Progenitor cell of endocrine pancreas (in vitro differentiated cells): Measurements from ENCODE around the gene ROBO2. TPM values are rescaled to one million over a fixed set of nuclear protein-coding genes. Genes with fewer than 3 reads are reported as not detected.
"Not testable (repeated sequence)": the region's sequence is repeated elsewhere in the genome, so short reads cannot be mapped to it uniquely, and the experiment has no call there.

Source experiments
- DNase-seq: peaks from one replicate; pipeline ENCODE4 v3.0.0; 2021; ENCODE audit warnings: low spot score; ENCODE audit not compliant: unreplicated experiment
- H3K27ac Mint-ChIP-seq: 2 replicates; pipeline ENCODE4 v1.8.0; 2021; ENCODE audit warnings: mild to moderate bottlenecking, moderate library complexity, mixed read lengths
- H3K27me3 Mint-ChIP-seq: 2 replicates; pipeline ENCODE4 v1.8.0; 2021; ENCODE audit warnings: mixed read lengths
- H3K36me3 Mint-ChIP-seq: 2 replicates; pipeline ENCODE4 v1.8.0; 2022; ENCODE audit warnings: mixed read lengths; ENCODE audit not compliant: insufficient read depth
- H3K4me1 Mint-ChIP-seq: 2 replicates; pipeline ENCODE4 v1.8.0; 2021; ENCODE audit warnings: low read depth, mixed read lengths
- H3K4me3 Mint-ChIP-seq: 2 replicates; pipeline ENCODE4 v1.8.0; 2021; ENCODE audit warnings: low read depth, mild to moderate bottlenecking, moderate library complexity, mixed read lengths
- H3K9me3 Mint-ChIP-seq: 2 replicates; pipeline ENCODE4 v1.8.0; 2021; ENCODE audit warnings: low read depth, mixed read lengths
- CTCF ChIP-seq: fragments of 200-600 bp; sonication (generic); IDR thresholded peaks from one replicate; pipeline ENCODE4 v1.5.0; 2021; ENCODE audit warnings: antibody characterized with exemption, mild to moderate bottlenecking; ENCODE audit not compliant: unreplicated experiment
- total RNA-seq: library from RNA; stranded (reverse); gene quantifications from 2 replicates; pipeline ENCODE4 v1.2.1, GENCODE V29; 2021

Gene ROBO2
- total RNA-seq, 1 donor from 2014 or later, result 75.2 TPM

GRCh38 chr3:77394046-77394445 lies 354.1 kb downstream of the ROBO2 start:
- Mint-ChIP-seq H3K4me1 (peaks cover 8% of the 10 kb centered on the region), H3K27ac (no peak overlapping the region), H3K4me3 (no peak overlapping the region), H3K27me3 (no peaks in the 10 kb centered on the region), H3K36me3 (no peaks in the 10 kb centered on the region), H3K9me3 (no peaks in the 10 kb centered on the region)
- no peak for DNase-seq
- TF ChIP-seq CTCF, result no peak

- H3K4me1 Mint-ChIP-seq, result peaks cover 5% of the 10 kb centered on the region
- DNase-seq, result no peak
- H3K27ac Mint-ChIP-seq, result no peak overlapping the region
- TF ChIP-seq CTCF, result no peak
- peaks cover 3% of the 10 kb centered on the region for H3K9me3 Mint-ChIP-seq
- no peaks in the 10 kb centered on the region for H3K27me3 Mint-ChIP-seq
- H3K36me3 Mint-ChIP-seq, result peaks cover 2% of the 10 kb centered on the region
- H3K4me3 Mint-ChIP-seq, result no peak overlapping the region
These were observed 365.0 kb downstream of the ROBO2 start for GRCh38 chr3:77404871-77405270.

- H3K27ac Mint-ChIP-seq, result no peak overlapping the region
- no peak for DNase-seq
- no peaks in the 10 kb centered on the region for H3K9me3 Mint-ChIP-seq
- no peak overlapping the region for H3K4me3 Mint-ChIP-seq
- no peaks in the 10 kb centered on the region for H3K27me3 Mint-ChIP-seq
- no peaks in the 10 kb centered on the region for H3K36me3 Mint-ChIP-seq
- TF ChIP-seq CTCF, result no peak
- peaks cover 5% of the 10 kb centered on the region for H3K4me1 Mint-ChIP-seq
These were observed 367.5 kb downstream of the ROBO2 start for GRCh38 chr3:77407441-77407840.

GRCh38 chr3:77410334-77410733 lies 370.4 kb downstream of the ROBO2 start:
- H3K27ac Mint-ChIP-seq, H3K4me3 Mint-ChIP-seq: not testable (repeated sequence)

GRCh38 chr3:77411334-77411733 lies 371.4 kb downstream of the ROBO2 start:
- Mint-ChIP-seq H3K27ac (no peak overlapping the region), H3K9me3 (no peaks in the 10 kb centered on the region), H3K4me1 (peaks cover 5% of the 10 kb centered on the region), H3K36me3 (peaks cover 4% of the 10 kb centered on the region), H3K27me3 (no peaks in the 10 kb centered on the region), H3K4me3 (no peak overlapping the region)
- DNase-seq, result no peak
- TF ChIP-seq CTCF, result no peak

More at GRCh38 chr3:77410334-77410733, 370.4 kb downstream of the ROBO2 start:
- not testable (repeated sequence) for H3K36me3 Mint-ChIP-seq, H3K4me1 Mint-ChIP-seq, H3K9me3 Mint-ChIP-seq, H3K27me3 Mint-ChIP-seq, DNase-seq

GRCh38 chr3:77412021-77412438 lies 372.1 kb downstream of the ROBO2 start:
- H3K27ac Mint-ChIP-seq, result no peak overlapping the region

More at GRCh38 chr3:77412021-77412438, 372.1 kb downstream of the ROBO2 start:
- Mint-ChIP-seq H3K9me3 (no peaks in the 10 kb centered on the region), H3K4me1 (peaks cover 5% of the 10 kb centered on the region), H3K36me3 (peaks cover 4% of the 10 kb centered on the region), H3K27me3 (no peaks in the 10 kb centered on the region), H3K4me3 (no peak overlapping the region)
- no peak for TF ChIP-seq CTCF
- DNase-seq, result no peak
